ENCODE measurements around the gene TGIF1. TPM values are rescaled to one million over a fixed set of nuclear protein-coding genes. Genes with fewer than 3 reads are reported as not detected.

The TGIF1 gene
- total and polyA plus RNA-seq, 2 of the 4 experiments (the other 2 are of a cell fraction) = 62.1 to 118 TPM

GRCh38 chr18:3456686-3457069 is 6.7 kb downstream of the TGIF1 start:
- H3K36me3 ChIP-seq (ENCODE audit: control insufficient read depth, insufficient read depth, low read length) = peaks cover 26% of the 10 kb centered on the region

More at GRCh38 chr18:3456686-3457069, 6.7 kb downstream of the TGIF1 start:
- H3K4me2 ChIP-seq (ENCODE audit: low read depth, low read length) = no peak overlapping the region
- no peak overlapping the region for H2BK5ac ChIP-seq (ENCODE audit: low read depth, low read length, poor library complexity, severe bottlenecking)
- H3K4ac ChIP-seq (ENCODE audit: low read depth, low read length) = no peak overlapping the region
- TF ChIP-seq ELK1 (IDR thresholded peaks at IDR 0.05; ENCODE audit: borderline replicate concordance, low read depth, low read length) (no peak), CTCF (conservative IDR thresholded peaks at IDR 0.05; ENCODE audit: low read depth, low read length) (no peak), MAFK (IDR thresholded peaks at IDR 0.05; ENCODE audit: low read depth, low read length) (no peak), RFX5 (IDR thresholded peaks at IDR 0.05; ENCODE audit: low read depth, low read length) (no peak), CHD1 (IDR thresholded peaks at IDR 0.05; ENCODE audit: low read depth, low read length) (no peak), MXI1 (IDR thresholded peaks at IDR 0.05; ENCODE audit: borderline replicate concordance, low read depth, low read length) (no peak), CEBPB (IDR thresholded peaks at IDR 0.05; ENCODE audit: low read depth, low read length) (no peak), SMC3 (IDR thresholded peaks at IDR 0.05; ENCODE audit: low read depth, low read length) (no peak), RAD21 (IDR thresholded peaks at IDR 0.05; ENCODE audit: low read length) (no peak), RCOR1 (IDR thresholded peaks at IDR 0.05; ENCODE audit: insufficient replicate concordance, low read length) (no peak), POLR2A (IDR thresholded peaks at IDR 0.05; ENCODE audit: low read depth, low read length) (no peak)
- TF ChIP-seq, protein P1, sequence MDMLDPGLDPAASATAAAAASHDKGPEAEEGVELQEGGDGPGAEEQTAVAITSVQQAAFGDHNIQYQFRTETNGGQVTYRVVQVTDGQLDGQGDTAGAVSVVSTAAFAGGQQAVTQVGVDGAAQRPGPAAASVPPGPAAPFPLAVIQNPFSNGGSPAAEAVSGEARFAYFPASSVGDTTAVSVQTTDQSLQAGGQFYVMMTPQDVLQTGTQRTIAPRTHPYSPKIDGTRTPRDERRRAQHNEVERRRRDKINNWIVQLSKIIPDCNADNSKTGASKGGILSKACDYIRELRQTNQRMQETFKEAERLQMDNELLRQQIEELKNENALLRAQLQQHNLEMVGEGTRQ (IDR thresholded peaks at IDR 0.05; ENCODE audit: low read depth, low read length) = no peak
- intact Hi-C loops (cut with micrococcal nuclease) = loop anchor here (10.0 kb wide), 1 partner anchor 522 kb away; no protein-coding TSS in a partner anchor
- DNase-seq = no peak
- WGBS, 2 experiments (ENCODE audit: extremely low coverage in 2 of 2, insufficient read length in 1 of 2) = no CpG with 5 or more reads among the region's 1 CpG
- peaks cover 10% of the 10 kb centered on the region for H3K9me1 ChIP-seq (ENCODE audit: insufficient read depth, low read length)
- H3K9me3 ChIP-seq (ENCODE audit: control insufficient read depth, insufficient read depth, low read length) = no peaks in the 10 kb centered on the region; the same call in 1 of the 2 replicates
- H3K9ac ChIP-seq (ENCODE audit: low read depth, low read length) = no peak overlapping the region
- H2AK9ac ChIP-seq (replicated peaks; ENCODE audit: low read depth, low read length, poor library complexity) = no peak overlapping the region
- H4K5ac ChIP-seq (ENCODE audit: low read depth, low read length) = no peak overlapping the region
- no peak overlapping the region for H2AFZ ChIP-seq (replicated peaks; ENCODE audit: low read length, poor library complexity)
- peak overlapping the region; percentile 39; the same call in 1 of the 2 replicates for H3K23ac ChIP-seq (ENCODE audit: low read depth, low read length)
- H2BK20ac ChIP-seq (ENCODE audit: low read depth, low read length) = no peak overlapping the region
- H3K79me1 ChIP-seq (ENCODE audit: low read depth in 1 of 2, low read length in 2 of 2) = peaks cover 18 to 48% of the 10 kb centered on the region in 2 experiments
- no TSS peak for BruUV-seq (replicated peaks)
- no peak overlapping the region; a peak in 1 of 4 replicates for H4K8ac ChIP-seq (ENCODE audit: low read depth in 2 of 2, low read length in 2 of 2)
- H3K4me3 ChIP-seq (ENCODE audit: insufficient read depth, low read depth, low read length) = no peak overlapping the region
- dilution Hi-C loops (cut with HindIII; ENCODE audit: low sequenced_read_pairs, unreplicated experiment) = no loop called here
- no peak overlapping the region for H2AK5ac ChIP-seq (ENCODE audit: low read depth, low read length)
- H4K20me1 ChIP-seq (ENCODE audit: insufficient read depth, low read length) = peaks cover 47% of the 10 kb centered on the region
- no peaks in the 10 kb centered on the region for H3K27me3 ChIP-seq (ENCODE audit: control insufficient read depth, insufficient read depth, low read length)
- no peak overlapping the region for H2BK120ac ChIP-seq (ENCODE audit: low read depth, low read length)
- H4K91ac ChIP-seq (ENCODE audit: insufficient read depth, low read depth, low read length) = no peak overlapping the region
- H3K4me1 ChIP-seq (ENCODE audit: control insufficient read depth, insufficient read depth, low read length) = peaks cover 16% of the 10 kb centered on the region
- no peak overlapping the region for H3K14ac ChIP-seq (replicated peaks; ENCODE audit: low read depth, low read length)
- no peak overlapping the region for H3K18ac ChIP-seq (ENCODE audit: low read depth, low read length)
- H3K56ac ChIP-seq (ENCODE audit: extremely low read depth, insufficient read depth, low read length) = no peak overlapping the region
- H2BK15ac ChIP-seq (ENCODE audit: low read depth, low read length) = no peak overlapping the region
- CTCF ChIA-PET = no interaction called here
- in situ Hi-C loops (cut with MboI; ENCODE audit: low sequenced_read_pairs) = no loop called here
- H3K27ac ChIP-seq (ENCODE audit: insufficient read depth, low read length) = no peak overlapping the region
- POLR2A ChIA-PET (ENCODE audit: unreplicated experiment) = no interaction called here
- ATAC-seq (ENCODE audit: low read depth) = no peak

All from IMR-90 (cell line).